ENCODE data around the gene EHF.

EHF gene

DNA sequence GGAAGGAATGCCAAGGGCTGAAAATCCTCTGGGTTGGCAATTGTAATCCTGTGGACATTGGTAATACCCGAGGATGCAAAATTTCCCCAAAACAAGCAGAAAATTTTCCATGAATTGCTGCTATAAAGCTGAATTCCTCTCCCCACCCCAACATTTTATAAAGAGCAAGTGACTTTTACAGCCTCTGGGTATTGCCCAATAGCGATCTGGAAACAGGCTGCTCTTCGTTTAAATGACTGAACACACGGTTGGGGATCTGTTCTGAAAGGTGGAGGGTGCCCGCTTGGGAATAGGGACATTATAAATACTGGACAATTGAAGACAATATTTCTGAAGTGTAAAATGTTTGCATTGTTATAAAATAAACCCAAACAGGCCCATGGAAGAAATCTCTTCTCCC, 20.6 kb downstream of the EHF start:
- in situ Hi-C loops (cut with MboI; ENCODE audit: low sequenced_read_pairs): no loop called here

DNA sequence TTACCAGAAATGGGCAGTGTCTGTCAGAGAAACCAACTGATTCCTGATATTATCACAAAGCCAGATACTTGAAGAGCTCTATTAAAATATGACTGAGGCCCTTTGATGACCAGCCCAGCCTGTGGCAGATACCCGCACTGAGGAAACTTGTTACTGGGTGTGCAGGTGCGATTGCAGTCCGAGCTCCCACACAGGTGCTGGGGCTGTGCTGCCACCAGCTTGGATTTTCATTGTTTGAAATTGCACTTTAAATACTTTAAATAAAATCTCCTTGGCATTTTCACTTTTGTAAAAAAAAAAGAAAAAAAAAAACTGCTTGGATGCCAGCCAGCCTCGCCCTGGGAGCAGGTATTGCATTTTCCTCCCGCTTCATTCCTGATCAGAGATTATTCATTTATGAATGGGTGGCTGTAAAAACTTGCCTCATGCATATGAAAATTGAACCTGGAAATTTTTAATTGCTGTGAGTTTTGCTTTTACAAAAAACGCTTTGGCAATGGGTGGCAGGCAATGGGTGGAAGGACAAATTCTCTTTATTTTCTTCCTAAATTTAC, 21.2 kb downstream of the EHF start:
- in situ Hi-C loops (cut with MboI; ENCODE audit: low sequenced_read_pairs): no loop called here

DNA sequence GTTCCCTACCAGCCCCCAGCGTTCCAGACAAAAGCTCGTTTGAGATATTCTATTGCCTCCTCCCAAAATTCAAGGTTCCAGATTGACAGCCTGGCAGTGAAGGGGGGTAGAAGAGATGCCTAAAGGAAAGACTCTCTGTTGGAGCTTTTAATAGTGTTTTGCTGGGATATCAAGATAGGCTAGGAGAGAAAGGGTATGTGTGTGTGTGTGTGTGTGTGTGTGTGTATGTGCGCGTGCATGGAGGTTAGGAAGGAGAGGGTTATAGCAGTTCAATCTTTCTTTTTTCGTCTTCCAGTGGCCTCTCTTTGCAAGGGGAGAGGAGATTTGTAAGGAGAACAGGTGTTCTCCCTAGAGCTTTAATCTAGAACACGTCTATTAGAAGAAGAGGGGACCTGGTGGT, 22.0 kb downstream of the EHF start:
- in situ Hi-C loops (cut with MboI; ENCODE audit: low sequenced_read_pairs): no loop called here

DNA sequence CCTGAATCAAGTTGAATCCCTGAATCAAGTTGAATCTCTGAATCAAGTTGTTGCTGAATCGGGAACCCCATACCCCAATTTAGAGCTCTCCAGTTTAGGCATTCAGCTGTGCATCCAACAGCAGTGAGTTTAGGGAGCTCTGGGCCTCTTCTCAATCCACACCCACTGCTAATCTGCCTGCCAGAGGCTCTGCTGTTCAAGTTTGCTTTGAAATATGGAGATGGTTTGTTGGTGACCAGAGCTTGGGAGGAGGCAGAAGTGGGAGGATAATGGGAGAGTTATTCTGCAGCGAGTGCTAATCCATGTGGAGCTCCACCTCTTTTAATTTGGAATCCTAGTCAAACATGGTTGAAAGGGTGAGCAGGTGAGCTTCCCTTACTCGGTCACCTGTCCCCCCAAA, 22.4 kb downstream of the EHF start:
- in situ Hi-C loops (cut with MboI; ENCODE audit: low sequenced_read_pairs): no loop called here

- in situ Hi-C loops (cut with MboI; ENCODE audit: low sequenced_read_pairs): no loop called here
Observed at GRCh38 chr11:34643846-34644245, 23.0 kb downstream of the EHF start.

- in situ Hi-C loops (cut with MboI; ENCODE audit: low sequenced_read_pairs): no loop called here
Observed at GRCh38 chr11:34644669-34645406, 23.9 kb downstream of the EHF start.

- in situ Hi-C loops (cut with MboI; ENCODE audit: low sequenced_read_pairs): no loop called here
Observed at GRCh38 chr11:34646431-34646830, 25.5 kb downstream of the EHF start.

GRCh38 chr11:34647131-34647530, 26.2 kb downstream of the EHF start:
- in situ Hi-C loops (cut with MboI; ENCODE audit: low sequenced_read_pairs): no loop called here

GRCh38 chr11:34647532-34647931, 26.6 kb downstream of the EHF start:
- in situ Hi-C loops (cut with MboI; ENCODE audit: low sequenced_read_pairs): no loop called here

DNA sequence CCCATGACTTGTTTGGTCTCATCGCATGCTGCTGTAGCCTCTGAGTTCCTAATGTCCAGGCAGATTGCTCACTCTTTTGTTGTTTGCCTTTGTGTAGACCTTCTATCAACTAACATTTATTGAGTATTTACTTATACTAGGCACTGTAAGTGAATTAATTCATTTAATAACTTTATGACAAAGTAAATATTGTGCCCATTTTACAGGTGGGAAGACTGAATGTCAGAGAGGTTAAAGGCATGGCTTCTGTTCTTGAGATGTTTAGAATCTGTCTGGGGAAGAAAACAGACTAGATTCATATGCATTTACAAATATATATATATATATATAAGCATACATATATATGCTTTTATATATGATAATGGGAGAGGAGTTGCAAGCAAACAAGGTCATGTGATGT, 27.1 kb downstream of the EHF start:
- in situ Hi-C loops (cut with MboI; ENCODE audit: low sequenced_read_pairs): no loop called here

- in situ Hi-C loops (cut with MboI; ENCODE audit: low sequenced_read_pairs): no loop called here
Observed at GRCh38 chr11:34649597-34649996, 28.7 kb downstream of the EHF start.

DNA sequence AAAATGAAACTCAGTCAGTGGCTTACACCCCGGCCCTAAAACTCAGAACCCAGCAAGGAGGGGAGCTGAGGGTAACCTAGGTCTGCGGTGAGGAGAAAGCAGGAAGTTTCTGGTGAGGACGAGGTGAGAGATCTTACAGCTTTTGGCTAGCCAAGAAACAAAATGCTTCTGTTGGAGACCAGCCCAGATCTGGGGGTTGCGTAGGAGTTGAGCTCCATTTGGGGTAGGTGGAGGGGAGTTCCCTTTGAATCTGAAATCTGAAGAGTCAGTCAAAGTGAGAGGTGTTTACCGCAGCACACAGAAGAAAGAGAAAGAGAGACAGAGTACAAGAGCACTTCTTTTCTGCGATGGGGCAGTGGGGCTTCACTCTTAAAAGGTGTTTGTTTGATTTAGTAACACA, 29.6 kb downstream of the EHF start:
- in situ Hi-C loops (cut with MboI; ENCODE audit: low sequenced_read_pairs): no loop called here

DNA sequence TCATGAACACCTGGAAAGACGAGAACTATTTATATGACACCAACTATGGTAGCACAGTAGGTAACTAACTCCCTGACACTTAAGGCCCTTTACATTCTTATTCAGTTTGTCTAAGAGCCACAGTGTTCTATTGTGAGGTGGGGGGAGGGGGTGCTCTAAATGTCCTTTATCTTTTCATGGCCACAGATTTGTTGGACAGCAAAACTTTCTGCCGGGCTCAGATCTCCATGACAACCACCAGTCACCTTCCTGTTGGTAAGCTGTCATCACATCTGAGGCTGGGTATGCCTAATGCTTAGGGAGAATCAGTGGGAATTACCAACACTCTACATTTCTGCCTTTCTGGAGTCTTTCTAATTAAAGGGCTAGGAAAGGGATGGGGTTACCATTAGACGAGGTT, 30.7 kb downstream of the EHF start:
- in situ Hi-C loops (cut with MboI; ENCODE audit: low sequenced_read_pairs): no loop called here

- in situ Hi-C loops (cut with MboI; ENCODE audit: low sequenced_read_pairs): no loop called here
Observed at GRCh38 chr11:34652191-34652973, 31.5 kb downstream of the EHF start.

DNA sequence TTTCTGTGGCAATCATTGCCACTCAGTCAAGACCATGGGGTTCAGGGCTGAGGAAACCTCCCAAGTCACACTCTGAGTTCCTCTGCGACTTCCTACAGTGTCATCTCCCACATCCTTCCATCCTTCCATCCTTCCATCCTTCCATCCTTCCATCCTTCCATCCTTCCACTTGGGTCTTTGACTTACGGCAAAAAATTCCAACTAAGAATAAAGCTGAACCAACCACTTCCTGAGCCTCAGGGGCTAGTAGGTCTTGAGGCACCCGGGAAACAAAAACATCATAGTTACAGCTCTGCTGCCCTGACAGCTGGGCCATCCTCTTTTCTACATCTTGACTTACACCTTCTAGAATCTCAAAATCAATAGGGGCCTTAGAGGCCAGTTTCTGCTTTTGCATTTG, 32.1 kb downstream of the EHF start:
- in situ Hi-C loops (cut with MboI; ENCODE audit: low sequenced_read_pairs): no loop called here

- in situ Hi-C loops (cut with MboI; ENCODE audit: low sequenced_read_pairs): no loop called here
Observed at GRCh38 chr11:34653851-34654482, 33.1 kb downstream of the EHF start.

DNA sequence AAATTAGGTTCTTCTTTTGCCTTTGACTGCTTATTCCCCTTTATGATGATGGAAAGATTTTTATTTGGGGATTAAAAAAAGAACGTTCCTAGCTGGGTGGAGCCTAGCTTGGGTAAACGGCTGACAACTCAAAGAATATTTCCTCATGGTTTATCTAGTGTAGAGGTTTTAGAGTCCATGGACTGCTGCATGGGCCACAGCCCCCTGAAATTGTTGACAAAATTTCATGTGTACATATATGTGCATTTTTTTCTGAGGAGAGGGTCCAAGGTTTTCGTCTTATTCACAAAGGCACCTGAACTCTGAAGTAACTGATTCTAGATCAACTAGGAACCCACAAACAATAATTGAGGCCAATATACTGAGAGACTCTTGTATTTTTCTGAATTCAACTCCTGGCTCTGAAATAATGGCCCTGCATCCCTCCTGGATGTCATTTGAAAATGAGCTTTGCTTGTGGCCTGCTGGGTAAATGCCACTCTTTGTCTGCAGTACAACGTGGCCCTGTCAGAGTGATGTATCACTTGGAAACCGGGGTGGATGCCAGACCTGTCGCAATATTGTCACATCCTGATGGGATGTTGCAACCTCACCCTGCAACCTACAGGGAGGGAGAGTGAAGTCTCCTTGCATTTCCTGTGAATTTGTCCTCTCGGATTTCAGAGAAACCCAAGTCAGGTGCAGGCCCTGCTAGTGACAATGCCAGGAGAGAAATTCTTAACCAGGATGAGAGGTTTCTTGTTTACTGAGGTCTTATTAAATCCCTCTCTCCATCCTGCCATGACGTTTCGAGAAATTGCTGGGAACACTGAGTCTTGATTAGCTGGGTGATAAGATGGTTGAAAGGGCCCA, 33.8 kb downstream of the EHF start:
- in situ Hi-C loops (cut with MboI; ENCODE audit: low sequenced_read_pairs): no loop called here

- in situ Hi-C loops (cut with MboI; ENCODE audit: low sequenced_read_pairs): no loop called here
Observed at GRCh38 chr11:34655335-34656008, 34.6 kb downstream of the EHF start.

GRCh38 chr11:34656062-34656720, 35.3 kb downstream of the EHF start:
- in situ Hi-C loops (cut with MboI; ENCODE audit: low sequenced_read_pairs): no loop called here
